NCI-H446 treated with DMSO at 0.1 percent for 48 hours (cell line): ENCODE results near the gene CEP44.
"Not testable (repeated sequence)": the region's sequence is repeated elsewhere in the genome, so short reads cannot be mapped to it uniquely, and the experiment has no call there.

ENCODE experiments used
- DNase-seq: peaks from one replicate; lab custom pipeline; 2025; lab: John Stamatoyannopoulos, UW

Gene CEP44

DNA sequence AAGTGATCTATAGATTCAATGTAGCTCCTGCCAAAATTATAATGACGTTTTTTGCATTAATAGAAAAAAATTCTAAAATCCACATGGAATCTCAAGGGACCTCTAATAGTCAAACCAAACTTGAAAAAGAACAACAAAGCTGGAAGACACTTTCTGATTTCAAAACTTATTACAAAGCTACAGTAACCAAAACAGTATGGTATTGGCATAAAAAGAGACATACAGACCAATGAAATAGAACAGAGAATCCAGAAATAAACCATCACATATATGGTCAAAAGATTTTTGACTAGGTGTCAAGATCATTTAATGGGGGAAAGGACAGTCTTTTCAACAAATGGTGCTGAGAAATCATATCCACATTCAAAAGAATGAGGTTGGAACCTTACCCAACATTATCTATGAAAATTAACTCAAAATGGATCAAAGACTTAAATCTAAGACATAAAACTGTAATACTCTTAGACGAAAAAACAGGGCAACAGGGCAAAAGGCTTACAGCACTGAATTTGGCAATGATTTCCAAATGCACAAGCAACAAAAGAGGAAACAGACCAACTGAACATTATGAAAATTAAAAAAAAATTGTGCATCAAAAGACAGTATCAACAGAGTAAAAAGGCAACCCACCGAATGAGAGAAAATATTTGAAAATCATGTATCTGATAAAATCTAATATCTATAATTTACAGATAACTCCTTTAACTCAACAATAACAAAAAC lies 4.1 kb upstream of the CEP44 start:
- DNase-seq, result no peak

DNA sequence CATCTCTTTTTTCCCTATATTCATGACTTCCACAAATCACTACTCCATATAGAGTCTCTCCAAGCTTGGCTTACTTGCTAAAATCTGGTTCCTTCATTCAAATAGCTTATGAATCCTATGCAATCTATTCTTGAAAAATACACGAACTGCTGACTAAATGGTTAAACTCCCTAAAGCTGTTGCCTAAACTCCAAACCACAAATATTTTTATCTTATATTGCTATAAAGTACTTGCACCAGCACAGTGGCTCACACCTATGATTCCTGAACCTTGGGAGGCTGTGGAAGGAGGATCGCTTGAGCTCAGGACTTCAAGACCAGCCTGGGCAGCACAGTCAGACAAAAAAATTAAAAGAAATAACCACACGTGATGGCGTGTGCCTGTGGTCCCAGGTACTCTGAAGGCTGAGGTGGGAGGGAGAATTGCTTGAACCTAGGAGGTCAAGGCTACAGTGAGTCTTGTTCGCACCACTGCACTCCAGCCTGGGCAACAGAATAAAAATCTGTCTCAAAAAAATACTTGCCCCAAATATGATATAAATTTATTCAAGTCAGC lies 2.5 kb upstream of the CEP44 start:
- DNase-seq, result no peak

DNA sequence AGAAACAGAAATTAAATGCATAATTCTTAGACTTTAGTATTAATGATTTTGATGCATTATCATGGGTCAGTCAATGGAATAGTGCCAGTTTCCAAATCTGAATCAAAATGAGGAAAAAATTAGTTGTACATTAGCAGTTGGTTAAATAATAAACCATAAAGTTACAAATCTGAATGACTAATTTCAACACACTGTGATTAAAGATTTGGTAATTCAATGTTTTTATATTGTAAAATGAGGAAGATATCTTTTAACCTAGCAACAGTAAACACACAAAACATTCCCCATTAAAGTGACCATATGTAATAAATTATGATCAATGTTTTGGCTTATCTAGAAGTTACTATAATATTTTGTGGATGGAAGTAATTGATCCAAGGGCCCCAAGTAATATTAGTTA lies 1.8 kb upstream of the CEP44 start:
- DNase-seq, result no peak

DNA sequence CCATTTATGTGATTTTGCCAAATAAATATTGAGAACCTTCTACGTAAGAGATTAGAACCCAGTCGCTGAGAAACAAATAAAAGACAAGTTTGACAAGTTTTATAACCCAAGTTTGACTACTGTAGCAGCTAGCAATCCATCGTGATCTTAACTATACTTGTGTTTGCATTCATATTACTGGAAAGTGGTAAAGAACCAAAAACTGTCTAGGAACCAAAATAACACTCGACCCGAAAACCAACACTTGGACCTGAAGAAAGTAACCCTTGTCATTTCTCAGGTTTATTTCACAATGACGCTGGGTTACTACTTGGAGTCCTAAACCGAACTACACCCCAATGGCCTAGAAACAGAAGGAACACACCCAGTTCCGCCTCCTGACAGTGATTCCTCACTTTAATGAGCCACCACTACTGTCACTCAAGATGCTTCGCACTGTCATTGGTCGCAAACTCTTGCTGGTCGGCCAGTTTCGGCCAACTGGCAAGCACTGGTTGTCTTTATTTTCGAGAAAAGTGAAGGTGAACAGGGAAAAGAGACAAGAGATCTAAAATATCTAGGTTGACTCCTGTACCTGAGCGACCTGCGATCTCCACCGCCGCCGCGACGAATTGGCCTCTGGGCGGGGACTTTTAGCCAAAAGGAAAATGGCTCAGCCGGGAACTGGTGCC lies 740 bp upstream of the CEP44 start:
- peak; percentile 80 for DNase-seq

DNA sequence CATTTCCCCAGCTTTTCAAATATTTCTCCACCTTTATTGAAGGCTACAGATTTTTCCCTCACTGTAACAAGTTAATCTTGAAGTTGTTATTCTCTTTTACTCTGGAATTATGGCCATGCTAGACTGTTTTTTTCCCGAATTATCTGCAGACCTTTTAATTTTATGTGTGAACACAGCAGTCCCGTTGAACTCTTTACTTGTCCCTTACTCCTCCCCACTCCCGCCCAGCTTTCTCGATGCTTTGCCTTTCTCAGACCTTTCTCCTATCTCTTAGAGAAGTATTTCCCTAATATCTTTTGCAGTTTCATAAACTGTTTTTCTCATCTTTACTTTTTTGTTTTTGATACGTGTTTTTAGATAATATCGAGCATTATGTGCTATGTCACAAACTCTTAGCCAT lies 776 bp downstream of the CEP44 start:
- no peak for DNase-seq

DNA sequence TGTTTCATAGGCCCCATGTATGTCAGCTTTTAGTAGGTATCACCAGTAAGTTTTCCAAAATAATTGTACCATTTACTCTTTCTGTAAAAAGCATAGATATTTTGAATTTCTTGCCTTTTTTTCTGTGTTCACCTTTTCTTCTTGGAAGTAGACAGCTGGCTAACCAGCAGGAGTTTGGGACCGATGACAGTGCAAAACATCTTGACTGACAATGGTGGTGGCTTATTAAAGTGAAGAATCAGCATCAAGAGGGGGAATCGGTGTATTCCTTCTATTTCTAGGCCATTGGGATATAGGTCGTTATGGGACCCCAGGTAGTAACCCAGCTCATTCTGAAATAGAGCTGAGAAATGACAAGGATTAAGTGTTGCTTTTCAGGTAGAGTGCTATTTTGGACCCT lies 3.2 kb downstream of the CEP44 start:
- DNase-seq, result no peak

DNA sequence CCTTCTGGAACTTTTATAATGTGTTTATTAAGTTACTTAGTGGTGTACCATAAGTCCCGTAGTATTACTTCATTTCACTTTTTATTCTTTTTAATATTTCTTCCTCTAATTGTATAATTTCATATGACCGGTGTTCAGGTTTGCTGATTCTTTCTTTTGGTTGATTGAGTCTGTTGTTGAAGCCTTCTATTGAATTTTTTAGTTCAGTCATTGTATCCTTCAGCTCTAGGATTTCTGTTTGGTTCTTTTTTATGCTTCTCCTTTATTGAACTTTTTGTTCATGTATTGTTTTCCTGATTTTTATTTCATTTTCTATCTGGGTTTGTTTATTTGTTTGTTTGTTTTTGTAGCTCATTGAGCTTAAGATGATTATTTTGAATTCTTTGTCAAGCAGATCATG lies 8.8 kb downstream of the CEP44 start:
- DNase-seq, result no peak

DNA sequence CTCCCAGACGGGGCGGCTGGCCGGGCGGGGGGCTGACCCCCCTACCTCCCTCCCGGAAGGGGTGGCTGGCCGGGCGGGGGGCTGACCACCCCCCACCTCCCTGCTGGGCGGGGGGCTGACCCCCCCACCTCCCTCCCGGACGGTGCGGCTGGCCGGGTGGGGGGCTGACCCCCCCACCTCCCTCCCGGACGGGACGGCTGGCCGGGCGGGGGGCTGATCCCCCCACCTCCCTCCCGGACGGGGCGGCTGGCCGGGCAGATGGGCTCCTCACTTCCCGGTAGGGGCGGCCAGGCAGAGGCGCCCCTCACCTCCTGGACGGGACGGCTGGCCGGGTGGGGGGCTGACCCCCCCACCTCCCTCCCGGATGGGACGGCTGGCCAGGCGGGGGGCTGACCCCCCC lies 10.9 kb downstream of the CEP44 start:
- DNase-seq, result not testable (repeated sequence)

DNA sequence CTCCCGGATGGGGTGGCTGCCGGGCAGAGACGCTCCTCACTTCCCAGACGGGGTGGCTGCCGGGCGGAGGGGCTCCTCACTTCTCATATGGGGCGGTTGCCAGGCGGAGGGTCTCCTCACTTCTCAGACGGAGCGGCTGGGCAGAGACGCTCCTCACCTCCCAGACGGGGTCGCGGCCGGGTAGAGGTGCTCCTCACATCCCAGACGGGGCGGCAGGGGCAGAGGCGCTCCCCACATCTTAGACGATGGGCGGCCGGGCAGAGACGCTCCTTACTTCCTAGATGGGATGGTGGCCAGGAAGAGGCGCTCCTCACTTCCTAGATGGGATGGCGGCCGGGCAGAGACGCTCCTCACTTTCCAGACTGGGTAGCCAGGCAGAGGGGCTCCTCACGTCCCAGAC lies 11.4 kb downstream of the CEP44 start:
- DNase-seq, result not testable (repeated sequence)

DNA sequence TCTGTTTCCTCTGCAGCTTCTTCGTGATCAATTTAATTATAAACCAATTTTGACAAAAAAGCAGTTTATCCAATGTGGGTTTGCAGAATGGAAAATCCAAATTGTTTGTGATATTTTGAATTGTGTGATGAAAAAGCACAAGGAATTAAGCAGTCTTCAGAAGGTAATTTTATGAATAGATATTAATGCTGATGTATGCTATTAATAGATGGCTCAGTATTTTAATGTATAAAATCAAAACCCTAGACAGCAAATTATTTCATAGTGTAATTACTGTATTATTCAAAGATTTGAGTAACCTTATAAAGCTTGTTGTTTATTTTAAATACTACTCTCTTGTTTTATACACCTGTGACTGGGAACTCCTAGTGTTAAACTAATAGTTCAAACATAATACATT lies 20.0 kb downstream of the CEP44 start:
- no peak for DNase-seq

DNA sequence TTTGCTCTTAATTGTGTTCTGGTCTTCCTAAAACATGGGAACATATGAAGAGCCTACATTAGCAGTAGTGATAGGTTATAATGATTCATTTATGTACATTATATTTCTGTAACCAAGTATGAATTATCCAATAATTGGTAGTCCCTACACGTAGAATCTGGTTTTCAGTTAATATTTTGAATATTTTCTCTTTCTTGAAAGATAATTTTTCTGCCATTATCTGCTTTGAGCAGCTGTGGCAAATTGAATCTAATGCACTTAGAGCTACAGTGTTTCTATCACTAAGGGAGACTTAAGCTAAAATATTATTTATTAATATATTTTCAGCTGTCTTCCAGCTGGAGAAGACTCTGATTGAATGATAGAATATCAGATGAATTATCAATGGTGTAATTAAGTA lies 21.0 kb downstream of the CEP44 start:
- no peak for DNase-seq

DNA sequence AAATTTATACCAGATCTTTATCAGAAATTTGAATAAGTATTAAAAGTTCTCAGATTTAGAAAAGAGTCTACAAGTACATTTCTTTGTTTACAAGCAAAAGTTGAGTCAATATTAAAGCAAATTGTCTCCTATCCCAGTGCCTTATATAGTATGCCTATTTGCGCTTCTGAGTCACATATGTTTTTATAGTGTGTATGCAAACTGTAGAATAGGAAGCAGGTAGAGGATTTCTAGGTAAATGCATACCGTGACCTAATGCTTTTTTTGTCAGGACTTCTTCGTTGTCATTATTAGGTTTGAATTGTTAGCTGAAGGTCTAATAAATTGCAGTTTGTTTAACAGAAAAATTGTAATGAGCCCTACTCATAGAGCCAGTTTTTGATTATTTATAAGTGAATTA lies 22.2 kb downstream of the CEP44 start:
- no peak for DNase-seq

DNA sequence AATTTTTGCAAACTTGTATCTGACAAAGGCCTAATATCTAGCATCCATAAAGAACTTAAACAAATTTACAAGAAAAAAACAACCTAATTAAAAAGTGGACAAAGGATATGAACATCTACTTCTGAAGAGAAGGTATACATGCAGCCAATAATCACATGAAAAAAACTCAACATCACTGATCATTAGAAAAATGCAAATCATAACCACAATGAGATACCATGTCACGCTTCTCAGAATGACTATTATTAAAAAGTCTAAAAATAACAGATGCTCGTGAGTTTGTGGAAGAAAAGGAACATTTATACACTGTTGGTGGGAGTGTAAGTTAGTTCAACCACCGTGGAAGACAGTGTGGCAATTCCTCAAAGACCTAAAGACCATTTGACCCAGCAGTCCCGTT lies 24.0 kb downstream of the CEP44 start:
- no peak for DNase-seq

DNA sequence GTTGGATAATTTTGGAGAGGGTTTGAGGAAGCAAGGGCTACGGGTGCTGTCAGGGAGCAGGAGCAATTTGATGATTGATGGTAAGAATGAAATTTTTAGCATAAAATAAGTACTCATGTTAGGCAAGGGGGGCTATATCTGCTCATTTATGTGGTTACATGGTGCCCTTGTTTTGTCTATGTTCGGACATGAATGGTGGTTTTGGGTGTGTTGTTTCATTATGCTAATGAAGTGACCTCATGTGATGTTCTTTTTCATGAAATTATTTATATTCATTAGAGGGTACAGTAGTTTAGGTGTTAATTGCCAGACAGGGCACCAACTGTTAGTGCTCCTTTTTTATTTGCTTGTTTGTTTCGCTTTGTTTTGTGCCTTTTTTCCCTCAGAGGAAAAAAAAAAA lies 29.3 kb downstream of the CEP44 start:
- DNase-seq, result no peak

DNA sequence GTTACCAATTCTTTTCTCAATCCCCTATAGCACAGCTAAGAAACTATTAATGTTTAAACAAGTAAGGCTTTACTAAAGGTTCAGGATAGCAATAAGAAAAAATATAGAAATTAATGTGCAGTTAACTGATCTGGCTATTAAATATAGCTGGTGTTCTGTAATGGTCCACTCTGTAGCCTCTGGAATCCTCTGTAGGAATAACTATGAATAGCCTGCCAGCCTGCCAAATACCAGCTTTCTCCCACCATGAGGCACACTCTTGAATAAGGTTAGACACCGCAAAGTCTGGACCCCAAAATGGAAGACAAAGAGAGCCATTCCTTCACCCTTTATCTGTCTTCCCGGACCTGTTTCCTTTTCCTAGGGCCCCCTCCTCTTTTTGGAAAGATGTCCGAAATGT lies 30.6 kb downstream of the CEP44 start:
- no peak for DNase-seq

DNA sequence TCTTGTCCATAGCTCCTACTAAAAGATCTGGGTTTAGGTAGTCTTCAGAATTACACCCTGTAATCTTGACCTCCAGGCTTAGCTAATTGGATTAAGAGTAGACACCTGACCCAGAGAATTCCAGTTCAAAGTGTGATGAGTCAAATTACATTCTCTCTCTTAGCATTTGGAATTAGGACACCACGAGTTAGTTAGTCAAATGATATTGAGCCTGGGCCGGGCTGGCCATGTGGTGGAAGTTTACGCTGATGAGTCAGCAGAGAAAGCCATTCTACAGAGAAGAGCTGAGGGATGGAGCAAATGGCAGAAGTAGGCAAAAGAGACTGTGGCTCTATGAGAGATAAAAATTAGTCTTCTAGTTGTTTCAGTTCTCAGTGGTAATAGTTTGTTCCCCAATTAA lies 31.1 kb downstream of the CEP44 start:
- DNase-seq, result no peak

DNA sequence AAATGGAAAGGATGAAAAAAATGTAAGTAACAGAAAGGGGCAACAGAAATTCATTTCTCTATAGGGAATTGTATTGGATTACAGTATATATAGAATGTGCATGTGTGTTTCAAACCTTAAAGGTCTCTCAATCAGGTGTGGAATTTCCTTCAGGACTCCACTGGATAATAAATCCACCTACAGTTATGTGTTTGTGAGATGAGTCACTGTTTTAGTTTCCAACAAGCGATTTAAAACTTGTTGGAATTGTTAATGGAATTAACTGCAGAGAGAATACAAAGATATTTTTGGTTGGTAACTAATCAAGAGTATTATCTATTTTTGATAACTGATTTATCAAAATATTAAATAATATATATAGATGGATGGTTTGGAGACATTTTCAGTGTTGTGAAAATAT lies 32.8 kb downstream of the CEP44 start:
- no peak for DNase-seq

DNA sequence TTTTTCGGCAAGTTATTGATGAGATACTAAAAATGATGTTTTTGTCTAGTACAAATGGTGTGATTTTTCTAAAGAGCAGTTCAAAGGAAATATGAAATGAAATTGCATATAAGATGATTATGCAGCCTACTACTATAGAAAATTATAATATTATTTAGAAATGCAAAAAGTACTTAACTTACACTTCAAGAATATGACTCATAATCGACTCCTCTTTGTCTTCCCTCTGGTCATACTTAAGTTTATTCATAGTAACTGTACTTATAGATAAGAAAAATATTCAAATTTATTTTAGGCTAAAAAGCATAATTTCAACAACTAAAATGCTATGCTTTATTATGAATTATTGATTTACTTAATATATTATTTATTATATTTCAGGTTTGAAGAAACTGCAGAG lies 33.2 kb downstream of the CEP44 start:
- no peak for DNase-seq

DNA sequence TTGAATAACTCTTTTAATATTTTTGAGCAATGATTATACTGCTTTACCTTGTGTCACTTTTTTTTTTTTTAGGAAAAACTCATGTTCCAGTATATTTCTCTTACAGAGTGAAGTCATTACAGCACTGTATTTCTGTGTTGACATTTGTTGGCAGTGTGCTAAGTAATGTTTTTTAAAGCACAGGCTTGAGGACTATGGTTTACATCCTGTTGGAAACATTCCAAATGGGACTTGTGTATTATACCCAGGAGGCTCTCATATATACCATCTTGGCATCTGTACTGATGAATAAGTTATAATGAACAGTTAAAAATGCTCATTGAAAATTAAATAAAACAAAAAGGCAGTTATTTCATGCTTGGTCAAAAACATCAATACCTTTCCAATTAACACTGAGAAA lies 33.8 kb downstream of the CEP44 start:
- DNase-seq, result no peak

DNA sequence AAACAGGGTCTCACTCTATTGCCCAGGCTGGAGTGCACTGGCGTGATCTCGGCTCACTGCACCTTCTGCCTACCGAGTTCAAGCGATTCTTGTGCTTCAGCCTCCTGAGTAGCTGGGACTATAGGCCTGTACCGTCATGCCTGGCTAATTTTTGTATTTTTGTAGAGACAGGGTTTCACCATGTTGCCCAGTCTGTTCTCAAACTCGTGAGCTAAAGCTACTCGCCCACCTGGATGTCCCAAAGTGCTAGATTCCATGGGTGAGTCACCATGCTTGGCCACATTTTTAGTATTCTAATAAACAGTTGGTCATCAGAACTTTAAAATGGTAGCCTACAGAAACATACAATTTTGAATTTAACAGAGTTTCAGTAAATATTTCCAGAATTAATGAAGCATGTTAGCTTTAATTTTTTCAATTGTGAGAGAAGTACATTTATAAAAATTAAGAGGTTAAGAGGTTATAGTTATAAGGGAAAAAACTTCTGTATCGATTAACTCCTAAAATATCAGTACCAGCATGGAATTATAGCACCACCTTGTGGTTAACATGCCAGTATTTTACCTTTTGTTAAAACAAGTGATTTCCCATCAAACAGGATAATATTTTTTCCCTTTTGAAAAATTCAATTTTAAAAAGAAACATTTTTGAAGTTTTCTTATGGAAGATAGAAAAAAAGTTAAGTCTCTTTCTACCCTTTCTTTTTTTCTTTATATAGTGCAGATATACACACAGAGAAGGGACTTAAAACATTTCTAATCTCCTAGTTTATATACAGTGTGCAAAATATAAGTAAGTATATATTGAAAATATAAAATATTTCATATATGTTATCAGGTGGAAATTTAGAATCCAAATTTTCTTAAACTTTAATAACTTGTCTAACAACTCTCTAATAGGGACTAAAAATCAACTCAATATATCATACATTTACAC lies 35.4 kb downstream of the CEP44 start:
- no peak for DNase-seq

DNA sequence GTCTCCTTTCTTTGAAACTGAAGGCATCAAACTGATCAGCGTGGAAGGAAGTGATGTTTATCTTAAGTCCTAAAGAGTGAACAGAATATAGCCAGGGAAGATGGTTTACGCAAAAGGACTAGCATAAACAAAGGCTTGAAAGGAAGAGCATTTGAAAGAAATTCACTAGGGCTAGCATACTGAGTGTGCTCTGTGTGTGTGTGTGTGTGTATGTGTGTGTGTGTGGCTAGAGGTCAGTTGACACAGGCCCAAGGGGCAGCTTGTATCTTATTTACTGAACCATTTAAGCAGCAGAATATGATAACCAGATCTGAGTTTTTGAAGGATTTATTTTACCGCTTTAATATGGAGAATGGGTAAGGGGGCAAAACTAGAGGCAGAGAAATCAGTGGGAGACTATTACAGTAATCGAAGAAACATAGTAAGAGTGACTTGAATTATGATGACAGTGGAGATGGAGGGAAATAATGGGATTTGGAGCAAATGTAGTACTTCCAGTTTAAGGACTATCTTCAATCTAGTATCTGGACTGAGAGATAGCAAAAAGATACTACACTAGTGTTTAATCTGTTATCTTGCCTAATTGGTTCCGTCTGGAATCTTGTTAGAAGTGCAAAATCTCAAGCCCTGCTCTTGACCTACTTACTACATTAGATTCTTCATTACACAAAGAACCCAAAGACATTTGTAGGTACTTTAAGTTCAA lies 36.9 kb downstream of the CEP44 start:
- DNase-seq, result no peak

DNA sequence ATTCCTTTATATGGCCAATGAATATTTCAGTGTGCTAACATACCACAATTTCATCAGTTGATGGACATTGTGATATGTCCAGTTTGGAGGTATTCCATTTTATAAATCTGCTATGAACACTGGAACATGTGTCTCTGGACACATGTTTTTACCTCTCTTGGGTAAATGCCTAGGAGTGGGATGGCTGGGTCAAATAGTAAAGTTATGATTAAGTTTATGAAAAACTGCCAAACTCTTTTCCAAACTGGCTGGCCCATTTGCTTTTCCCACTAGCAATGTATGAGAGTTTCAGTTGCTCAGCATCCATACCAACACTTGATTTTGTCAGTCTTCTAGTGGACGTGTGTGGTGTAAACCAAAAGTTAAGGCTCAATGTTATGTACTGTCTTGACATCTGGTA lies 40.5 kb downstream of the CEP44 start:
- DNase-seq, result no peak
